Measurements from ENCODE around the gene ZNF121. TPM values are rescaled to one million over a fixed set of nuclear protein-coding genes. Genes with fewer than 3 reads are reported as not detected.
"Not testable (repeated sequence)": the region's sequence is repeated elsewhere in the genome, so short reads cannot be mapped to it uniquely, and the experiment has no call there.

Gene ZNF121
- total RNA-seq, 1 donor from 2014 or later = 20.7 TPM

GRCh38 chr19:9541281-9541680 is 43.0 kb downstream of the ZNF121 start:
- DNase-seq (ENCODE audit: missing footprints); ATAC-seq; intact Hi-C loops (cut with DNase I): not testable (repeated sequence)

- not testable (repeated sequence) for DNase-seq (ENCODE audit: missing footprints); ATAC-seq
- intact Hi-C loops (cut with DNase I) = loop anchor here (5.0 to 10.0 kb wide), 4 partner anchors 42 to 215 kb away; partner anchors contain the start of genes ZNF121, ZNF266, ZNF559 and ZNF561
Measured at GRCh38 chr19:9539921-9540320, 44.4 kb downstream of the ZNF121 start.

GRCh38 chr19:9539201-9539600 is 45.1 kb downstream of the ZNF121 start:
- ATAC-seq = not testable (repeated sequence)

GRCh38 chr19:9538183-9539058 is 45.9 kb downstream of the ZNF121 start, which contains the start of gene ZNF426:
Gene ZNF426 (minus strand): TSS chr19:9538645. CDS start chr19:9536232, 2,413 bp downstream.
- DNase-seq (ENCODE audit: missing footprints) = peak; percentile 93
- intact Hi-C loops (cut with DNase I) = loop anchor here (5.0 to 10.0 kb wide), 4 partner anchors 44 to 214 kb away; partner anchors contain the start of genes ZNF121, ZNF266, ZNF559 and ZNF561
- peak; percentile 94 for ATAC-seq

More at GRCh38 chr19:9539201-9539600, 45.1 kb downstream of the ZNF121 start:
- not testable (repeated sequence) for DNase-seq (ENCODE audit: missing footprints)
- intact Hi-C loops (cut with DNase I) = loop anchor here (5.0 to 10.0 kb wide), 4 partner anchors 43 to 214 kb away; partner anchors contain the start of genes ZNF121, ZNF266, ZNF559 and ZNF561

- DNase-seq (ENCODE audit: missing footprints) (no peak), ATAC-seq (no peak)
- intact Hi-C loops (cut with DNase I) = loop anchor here (5.0 to 10.0 kb wide), 4 partner anchors 46 to 211 kb away; partner anchors contain the start of genes ZNF121, ZNF266, ZNF559 and ZNF561
Measured at GRCh38 chr19:9535934-9536333, 48.4 kb downstream of the ZNF121 start.

- DNase-seq (ENCODE audit: missing footprints) (no peak), ATAC-seq (no peak)
- intact Hi-C loops (cut with DNase I) = loop anchor here (10.0 kb wide), 1 partner anchor 207 kb away; the partner anchor contains the start of gene ZNF559
Measured at GRCh38 chr19:9531933-9532332, 52.4 kb downstream of the ZNF121 start.

GRCh38 chr19:9528757-9529336 is 55.5 kb downstream of the ZNF121 start:
- intact Hi-C loops (cut with DNase I) = no loop called here
- DNase-seq (ENCODE audit: missing footprints) (no peak), ATAC-seq (no peak)

GRCh38 chr19:9523885-9524474 is 60.3 kb downstream of the ZNF121 start:
- ATAC-seq (no peak), DNase-seq (ENCODE audit: missing footprints) (no peak)
- intact Hi-C loops (cut with DNase I) = no loop called here

Other genes with a start within 250 kb of the ZNF121 start
- 2.3 TPM for gene ZNF177, start 221.5 kb downstream of the ZNF121 start, total RNA-seq
- 7.2 TPM for gene ZNF266, start 148.9 kb downstream of the ZNF121 start, total RNA-seq
- not detected for gene ZNF560, start 85.9 kb downstream of the ZNF121 start, total RNA-seq
- 12.4 TPM for gene ZNF426, start 45.9 kb downstream of the ZNF121 start, total RNA-seq
- gene ZNF561, start 36.7 kb upstream of the ZNF121 start, total RNA-seq = 20.3 TPM
- gene ZNF562, start 90.6 kb upstream of the ZNF121 start, total RNA-seq = 21.7 TPM
- 9.3 TPM for gene ZNF846, start 184.2 kb upstream of the ZNF121 start, total RNA-seq
- gene FBXL12, start 234.6 kb upstream of the ZNF121 start, total RNA-seq = 10.4 TPM
- 581 TPM for gene UBL5, start 243.4 kb upstream of the ZNF121 start, total RNA-seq

All from Right ventricle myocardium inferior (tissue), 1 donor.